ENCODE results near the gene CCDC149. TPM values are rescaled to one million over a fixed set of nuclear protein-coding genes. Genes with fewer than 3 reads are reported as not detected.

The CCDC149 gene
- total RNA-seq, 1 experiment from 2014 or later = 5.3 TPM

- Histone ChIP-seq H3K9me3 (ENCODE audit: control insufficient read depth in 1 of 2, insufficient read depth in 1 of 2, low read depth in 1 of 2, low read length in 2 of 2) (no peaks in the 10 kb centered on the region), H3K4me3 (replicated peaks in 1 of 2; ENCODE audit: low read depth in 1 of 2, low read length in 2 of 2) (no peak overlapping the region), H3K36me3 (ENCODE audit: control insufficient read depth in 1 of 2, insufficient read depth in 2 of 2, low read length in 2 of 2) (no peaks in the 10 kb centered on the region), H3K79me2 (ENCODE audit: insufficient read depth, low read length) (no peaks in the 10 kb centered on the region), H3K4me2 (ENCODE audit: low read length) (no peak overlapping the region), H3K27me3 (ENCODE audit: insufficient read depth, low read length) (no peaks in the 10 kb centered on the region), H3K4me1 (ENCODE audit: control insufficient read depth in 1 of 2, insufficient read depth in 2 of 2, low read length in 2 of 2) (no peaks in the 10 kb centered on the region), H4K20me1 (ENCODE audit: insufficient read depth) (no peaks in the 10 kb centered on the region), H2AFZ (ENCODE audit: low read depth, low read length, poor library complexity, severe bottlenecking) (no peak overlapping the region), H3K9ac (ENCODE audit: low read length) (no peak overlapping the region), H3K27ac (ENCODE audit: low read depth, low read length) (no peak overlapping the region), H3K9me2 (ENCODE audit: insufficient read depth) (no peaks in the 10 kb centered on the region)
- no peak for ATAC-seq
- no TSS peak for BruUV-seq (replicated peaks)
- POLR2A ChIA-PET = no interaction called here
- intact Hi-C loops (cut with micrococcal nuclease) = no loop called here
- TF ChIP-seq POLR2A (IDR thresholded peaks at IDR 0.05; ENCODE audit: borderline replicate concordance, extremely low read depth, insufficient read depth, insufficient read length) (no peak), EZH2phosphoT487 (IDR thresholded peaks at IDR 0.05; ENCODE audit: borderline replicate concordance) (no peak)
- RAD21 ChIA-PET (ENCODE audit: low non-redundant PET in 1 of 2, low total read pairs in 2 of 2, uncharacterized antibody in 2 of 2, unreplicated experiment in 2 of 2) = no interaction called here
- no peak for DNase-seq (ENCODE audit: low read depth, low spot score)
- CTCF ChIA-PET = no interaction called here
These were observed 34.2 kb downstream of the CCDC149 start for GRCh38 chr4:24878636-24879016.

- Histone ChIP-seq H3K9me3 (ENCODE audit: control insufficient read depth in 1 of 2, insufficient read depth in 1 of 2, low read depth in 1 of 2, low read length in 2 of 2) (no peaks in the 10 kb centered on the region), H3K79me2 (ENCODE audit: insufficient read depth, low read length) (no peaks in the 10 kb centered on the region), H3K27me3 (ENCODE audit: insufficient read depth, low read length) (no peaks in the 10 kb centered on the region), H3K4me1 (ENCODE audit: control insufficient read depth in 1 of 2, insufficient read depth in 2 of 2, low read length in 2 of 2) (no peaks in the 10 kb centered on the region), H3K4me3 (replicated peaks in 1 of 2; ENCODE audit: low read depth in 1 of 2, low read length in 2 of 2) (no peak overlapping the region), H3K9me2 (ENCODE audit: insufficient read depth) (no peaks in the 10 kb centered on the region), H2AFZ (ENCODE audit: low read depth, low read length, poor library complexity, severe bottlenecking) (no peak overlapping the region), H3K4me2 (ENCODE audit: low read length) (no peak overlapping the region), H3K9ac (ENCODE audit: low read length) (no peak overlapping the region), H3K27ac (ENCODE audit: low read depth, low read length) (no peak overlapping the region), H3K36me3 (ENCODE audit: control insufficient read depth in 1 of 2, insufficient read depth in 2 of 2, low read length in 2 of 2) (no peaks in the 10 kb centered on the region), H4K20me1 (ENCODE audit: insufficient read depth) (no peaks in the 10 kb centered on the region)
- ATAC-seq (no peak), DNase-seq (ENCODE audit: low read depth, low spot score) (no peak)
- no peak for TF ChIP-seq SIN3A (IDR thresholded peaks at IDR 0.05; ENCODE audit: low read depth)
- no peak for TF ChIP-seq ZBTB33 (IDR thresholded peaks at IDR 0.05; ENCODE audit: extremely low read depth, insufficient replicate concordance, low read length)
- no peak for TF ChIP-seq REST (IDR thresholded peaks at IDR 0.05; ENCODE audit: low read depth)
- no peak for TF ChIP-seq SRF (IDR thresholded peaks at IDR 0.05; ENCODE audit: low read depth)
- TF ChIP-seq SP1 (IDR thresholded peaks at IDR 0.05; ENCODE audit: low read depth) = no peak
- no peak for TF ChIP-seq CTCF (IDR thresholded peaks at IDR 0.05 in 2 of 3, conservative IDR thresholded peaks at IDR 0.05 in 1 of 3; ENCODE audit: borderline replicate concordance in 1 of 3, insufficient read depth in 1 of 3, low read depth in 2 of 3, low read length in 2 of 3)
- ChIA-PET POLR2A (no interaction called here), RAD21 (ENCODE audit: low non-redundant PET in 1 of 2, low total read pairs in 2 of 2, uncharacterized antibody in 2 of 2, unreplicated experiment in 2 of 2) (no interaction called here), CTCF (no interaction called here)
- intact Hi-C loops (cut with micrococcal nuclease) = no loop called here
- no TSS peak for BruUV-seq (replicated peaks)
These were observed 34.8 kb downstream of the CCDC149 start for GRCh38 chr4:24877868-24878635.
